HL-60 (cell line): ENCODE data around the gene ATIC.

Experiments
- DNase-seq, 2 experiments: peaks; one replicate each; pipeline ENCODE4 v3.0.0-alpha.2; 2010 to 2020; ENCODE audit warnings: low read depth in 1 of 2, low spot score in 1 of 2
- H3K27ac ChIP-seq: fragments of 250-450 bp; sonication (Bioruptor Pico); replicated peaks from 2 replicates; pipeline ENCODE4 v1.5.1; 2020; ENCODE audit warnings: mild to moderate bottlenecking, moderate library complexity
- H3K27me3 ChIP-seq: fragments of 250-450 bp; sonication (Bioruptor Pico); 2 replicates; pipeline ENCODE4 v1.5.1; 2021; ENCODE audit warnings: mild to moderate bottlenecking, moderate library complexity; ENCODE audit not compliant: insufficient read depth, poor library complexity, severe bottlenecking
- H3K4me3 ChIP-seq: replicated peaks from 2 replicates; pipeline ENCODE4 v1.5.1; 2011; ENCODE audit warnings: mild to moderate bottlenecking, control low read depth, low read length; ENCODE audit not compliant: insufficient read depth
- GABPA ChIP-seq: IDR thresholded peaks from 2 replicates; pipeline ENCODE4 v1.6.1; 2012; ENCODE audit warnings: low read depth
- POLR2AphosphoS5 ChIP-seq: IDR thresholded peaks from 2 replicates; pipeline ENCODE4 v1.6.1; 2012; ENCODE audit warnings: low read depth
- REST ChIP-seq: IDR thresholded peaks from 2 replicates; pipeline ENCODE4 v1.6.1; 2012; ENCODE audit warnings: low read depth; ENCODE audit not compliant: insufficient replicate concordance
- SPI1 ChIP-seq: IDR thresholded peaks from 2 replicates; pipeline ENCODE4 v1.6.1; 2012; ENCODE audit warnings: low read depth, mild to moderate bottlenecking, borderline replicate concordance
- TF ChIP-seq, protein P1 (sequence below): IDR thresholded peaks from one replicate; pipeline ENCODE4 v1.5.1; 2011; ENCODE audit warnings: low read length, control low read depth, inconsistent platforms; ENCODE audit not compliant: insufficient read depth

ATIC gene

GRCh38 chr2:215394102-215394805, 82.4 kb downstream of the ATIC start:
- Histone ChIP-seq H3K4me3 (no peak overlapping the region), H3K27me3 (no peaks in the 10 kb centered on the region), H3K27ac (no peak overlapping the region)
- DNase-seq = no peak
- TF ChIP-seq, protein P1, sequence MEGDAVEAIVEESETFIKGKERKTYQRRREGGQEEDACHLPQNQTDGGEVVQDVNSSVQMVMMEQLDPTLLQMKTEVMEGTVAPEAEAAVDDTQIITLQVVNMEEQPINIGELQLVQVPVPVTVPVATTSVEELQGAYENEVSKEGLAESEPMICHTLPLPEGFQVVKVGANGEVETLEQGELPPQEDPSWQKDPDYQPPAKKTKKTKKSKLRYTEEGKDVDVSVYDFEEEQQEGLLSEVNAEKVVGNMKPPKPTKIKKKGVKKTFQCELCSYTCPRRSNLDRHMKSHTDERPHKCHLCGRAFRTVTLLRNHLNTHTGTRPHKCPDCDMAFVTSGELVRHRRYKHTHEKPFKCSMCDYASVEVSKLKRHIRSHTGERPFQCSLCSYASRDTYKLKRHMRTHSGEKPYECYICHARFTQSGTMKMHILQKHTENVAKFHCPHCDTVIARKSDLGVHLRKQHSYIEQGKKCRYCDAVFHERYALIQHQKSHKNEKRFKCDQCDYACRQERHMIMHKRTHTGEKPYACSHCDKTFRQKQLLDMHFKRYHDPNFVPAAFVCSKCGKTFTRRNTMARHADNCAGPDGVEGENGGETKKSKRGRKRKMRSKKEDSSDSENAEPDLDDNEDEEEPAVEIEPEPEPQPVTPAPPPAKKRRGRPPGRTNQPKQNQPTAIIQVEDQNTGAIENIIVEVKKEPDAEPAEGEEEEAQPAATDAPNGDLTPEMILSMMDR = no peak
- TF ChIP-seq GABPA (no peak), POLR2AphosphoS5 (no peak), SPI1 (no peak), REST (no peak)

- Histone ChIP-seq H3K27ac (no peak overlapping the region), H3K27me3 (no peaks in the 10 kb centered on the region), H3K4me3 (no peak overlapping the region)
- DNase-seq = no peak
- TF ChIP-seq GABPA (no peak), POLR2AphosphoS5 (no peak), REST (no peak), SPI1 (no peak)
- TF ChIP-seq, protein P1 = no peak
These were observed 84.0 kb downstream of the ATIC start for GRCh38 chr2:215395687-215396460.

- Histone ChIP-seq H3K27me3 (no peaks in the 10 kb centered on the region), H3K4me3 (no peak overlapping the region), H3K27ac (no peak overlapping the region)
- DNase-seq = peak; percentile 69 to 70
- TF ChIP-seq GABPA (no peak), SPI1 (no peak), POLR2AphosphoS5 (no peak), REST (no peak)
- TF ChIP-seq, protein P1 = no peak
These were observed 84.9 kb downstream of the ATIC start for GRCh38 chr2:215396595-215397313.
